Spleen (tissue), 11 donors: ENCODE data around the gene C6orf52. TPM values are rescaled to one million over a fixed set of nuclear protein-coding genes. Genes with fewer than 3 reads are reported as not detected.

Experiments
- DNase-seq: peaks from one replicate; pipeline ENCODE4 v3.0.0-alpha.2; 2020
- H3K27ac ChIP-seq, 8 donors: fragments of 200-600 bp; sonication (generic) in 7 of 8; 1 replicate in 4 of 8; 2 replicates in 4 of 8; pipeline versions ENCODE4 v1.5.0 to v1.8.0; 2016 to 2021; ENCODE audit warnings: inconsistent platforms in 4 of 8, mild to moderate bottlenecking in 4 of 8, moderate library complexity in 1 of 8
- H3K27me3 ChIP-seq, 7 donors: fragments of 200-600 bp; sonication (generic) in 6 of 7; replicated peaks in 1 of 7; 1 replicate in 4 of 7; 2 replicates in 3 of 7; pipeline versions ENCODE4 v1.5.0 to v1.8.0; 2016 to 2021; ENCODE audit warnings: inconsistent platforms in 3 of 7, mild to moderate bottlenecking in 1 of 7
- H3K36me3 ChIP-seq, 6 donors: fragments of 200-600 bp; sonication (generic) in 5 of 6; 1 replicate in 4 of 6; 2 replicates in 2 of 6; pipeline versions ENCODE4 v1.5.0 to v1.8.0; 2016 to 2021; ENCODE audit warnings: inconsistent platforms in 2 of 6
- H3K4me1 ChIP-seq, 6 donors: fragments of 200-600 bp; sonication (generic) in 5 of 6; 1 replicate in 3 of 6; 2 replicates in 3 of 6; pipeline versions ENCODE4 v1.5.0 to v1.8.0; 2016 to 2021; ENCODE audit warnings: inconsistent platforms in 3 of 6
- H3K4me3 ChIP-seq, 8 donors: fragments of 200-600 bp; sonication (generic) in 7 of 8; 1 replicate in 4 of 8; 2 replicates in 4 of 8; pipeline versions ENCODE4 v1.5.0 to v1.8.0; 2016 to 2021; ENCODE audit warnings: inconsistent platforms in 4 of 8, mild to moderate bottlenecking in 4 of 8, moderate library complexity in 2 of 8
- H3K9me3 ChIP-seq, 8 donors: fragments of 200-600 bp; sonication (generic) in 7 of 8; 1 replicate in 4 of 8; 2 replicates in 4 of 8; pipeline versions ENCODE4 v1.5.0 to v1.8.0; 2016 to 2021; ENCODE audit warnings: inconsistent platforms in 4 of 8
- CTCF ChIP-seq, 11 experiments: fragments of 200-600 bp in 7 of 11; fragments of 450-650 bp in 4 of 11; sonication (generic) in 4 of 11; IDR thresholded peaks in 8 of 11; conservative IDR thresholded peaks in 3 of 11; 1 replicate in 7 of 11; 2 replicates in 4 of 11; pipeline versions ENCODE4 v1.4.0 to v1.8.0; 2016 to 2021; ENCODE audit warnings: antibody characterized with exemption in 11 of 11, inconsistent platforms in 4 of 11, mild to moderate bottlenecking in 1 of 11
- POLR2A ChIP-seq, 3 donors: fragments of 450-650 bp; IDR thresholded peaks; one replicate each; pipeline ENCODE4 v1.5.1; 2017; ENCODE audit warnings: antibody characterized with exemption in 3 of 3, mild to moderate bottlenecking in 1 of 3
- POLR2AphosphoS5 ChIP-seq, 3 donors: sonication (generic); formaldehyde crosslinking; IDR thresholded peaks; one replicate each; pipeline ENCODE4 v1.5.1; 2017; ENCODE audit warnings: antibody characterized with exemption in 3 of 3
- WGBS, 5 donors: extraction: QIAGEN DNeasy Blood & Tissue Kit in 3 of 5; methylation state at CpG; one replicate each; pipeline versions ENCODE4 v1.1.5 to v1.1.7; 2013 to 2018; 5-methylcytosine and 5-hydroxymethylcytosine counted together
- intact Hi-C: fragments of 100-400 bp; cut with DNase I; formaldehyde crosslinking; loops from one replicate; pipeline ENCODE4 v1.15.0; 2023; ENCODE audit warnings: low total_unique reads
- polyA plus RNA-seq, 3 donors: library from polyadenylated mRNA; stranded (reverse); fragments of 200-250 nt; gene quantifications; one replicate each; pipeline ENCODE4 v1.2.1, GENCODE V29; 2013
- total RNA-seq, 7 donors: library from RNA; depleted of rRNA in 3 of 7; stranded (reverse); fragments of >200 nt in 3 of 7; fragmentation: NEBNext Ultra II Directional in 4 of 7; extraction: Animal tissue kit (Norgen Biotek cat#: 25700) in 4 of 7; gene quantifications; one replicate each; pipeline versions ENCODE4 v1.1.0 to v1.2.1, GENCODE V29; 2016 to 2021
- donor health status: healthy with polysubstance abuse.
- donor health status: DM: no; HTN: no; CAD: no; lungs with moderate emphysema.
- donor health status: DM: no; HTN: no; CAD: no.
- donor health status: Bipolar disorder and iron deficiency.
- donor health status: healthy.
- donor health status: DM: no; HTN: no; CAD: no.
- donor health status: DM: yes; HTN: yes; CAD: no.

Gene C6orf52
- total and polyA plus RNA-seq, 10 donors, result 0.42 to 1.5 (median 0.80) TPM; not detected in 4

GRCh38 chr6:10740061-10740460 lies 45.6 kb upstream of the C6orf52 start:
- Histone ChIP-seq H3K36me3 (peaks cover 0 to 10% (median 0%) of the 10 kb centered on the region in 6 donors), H3K4me1 (no peaks in the 10 kb centered on the region), H3K27ac (no peak overlapping the region), H3K4me3 (no peak overlapping the region), H3K9me3 (peaks cover 0 to 4% (median 0%) of the 10 kb centered on the region in 8 donors), H3K27me3 (no peaks in the 10 kb centered on the region)
- TF ChIP-seq POLR2AphosphoS5 (IDR thresholded peaks at IDR 0.05) (no peak), POLR2A (IDR thresholded peaks at IDR 0.05) (no peak), CTCF (IDR thresholded peaks at IDR 0.05 in 8 of 11, conservative IDR thresholded peaks at IDR 0.05 in 3 of 11) (no peak)
- no peak for DNase-seq
- intact Hi-C loops, result loop anchor here (10.0 kb wide), 1 partner anchor 45 kb away; the partner anchor contains the start of genes C6orf52 and PAK1IP1

- DNase-seq, result no peak
- H3K9me3 ChIP-seq, result peaks cover 0 to 4% (median 0%) of the 10 kb centered on the region in 8 donors
- WGBS, 5 donors, result 85 to 94% (median 88%) methylated on average over 2 of the region's 2 CpGs
These were observed 42.3 kb upstream of the C6orf52 start for GRCh38 chr6:10736731-10737130.

GRCh38 chr6:10733863-10734262 lies 39.4 kb upstream of the C6orf52 start:
- Histone ChIP-seq H3K4me3 (no peak overlapping the region), H3K27me3 (no peaks in the 10 kb centered on the region), H3K4me1 (no peaks in the 10 kb centered on the region), H3K27ac (no peak overlapping the region), H3K9me3 (no peaks in the 10 kb centered on the region), H3K36me3 (peaks cover 0 to 52% (median 20%) of the 10 kb centered on the region in 6 donors)
- DNase-seq, result no peak
- WGBS, 5 donors, result 94 to 99% (median 97%) methylated on average over 3 of the region's 3 CpGs
- intact Hi-C loops, result no loop called here
- TF ChIP-seq POLR2A (IDR thresholded peaks at IDR 0.05) (no peak), CTCF (IDR thresholded peaks at IDR 0.05 in 8 of 11, conservative IDR thresholded peaks at IDR 0.05 in 3 of 11) (no peak), POLR2AphosphoS5 (IDR thresholded peaks at IDR 0.05) (no peak)

More at GRCh38 chr6:10736731-10737130, 42.3 kb upstream of the C6orf52 start:
- Histone ChIP-seq H3K36me3 (peaks cover 0 to 25% (median 8%) of the 10 kb centered on the region in 6 donors), H3K27ac (no peak overlapping the region), H3K4me1 (no peaks in the 10 kb centered on the region), H3K4me3 (no peak overlapping the region), H3K27me3 (no peaks in the 10 kb centered on the region)
- intact Hi-C loops, result no loop called here
- TF ChIP-seq POLR2AphosphoS5 (IDR thresholded peaks at IDR 0.05) (no peak), POLR2A (IDR thresholded peaks at IDR 0.05) (no peak), CTCF (IDR thresholded peaks at IDR 0.05 in 8 of 11, conservative IDR thresholded peaks at IDR 0.05 in 3 of 11) (no peak)

- TF ChIP-seq POLR2A (IDR thresholded peaks at IDR 0.05), result no peak
- no peak for TF ChIP-seq CTCF (IDR thresholded peaks at IDR 0.05 in 8 of 11, conservative IDR thresholded peaks at IDR 0.05 in 3 of 11)
- no peak for TF ChIP-seq POLR2AphosphoS5 (IDR thresholded peaks at IDR 0.05)
- WGBS, 5 donors, result 87 to 95% (median 94%) methylated on average over 17 of the region's 17 CpGs
- no peak overlapping the region for H3K4me3 ChIP-seq
- no peak overlapping the region for H3K27ac ChIP-seq
- H3K4me1 ChIP-seq, result no peaks in the 10 kb centered on the region
- intact Hi-C loops, result no loop called here
- no peaks in the 10 kb centered on the region for H3K9me3 ChIP-seq
- peaks cover 0 to 58% (median 20%) of the 10 kb centered on the region in 6 donors for H3K36me3 ChIP-seq
- DNase-seq, result no peak
- no peaks in the 10 kb centered on the region for H3K27me3 ChIP-seq
These were observed 38.8 kb upstream of the C6orf52 start for GRCh38 chr6:10733151-10733715.
